GM19351 (cell line): ENCODE results near the gene PPP5C.
"Not testable (repeated sequence)": the region's sequence is repeated elsewhere in the genome, so short reads cannot be mapped to it uniquely, and the experiment has no call there.

ENCODE experiments used
- ATAC-seq: cut with Tn5 transposase; IDR thresholded peaks from one replicate; pipeline ENCODE4 v1.9.1; 2021; ENCODE audit warnings: mild to moderate bottlenecking, moderate library complexity; ENCODE audit not compliant: unreplicated experiment

PPP5C gene, protein sequence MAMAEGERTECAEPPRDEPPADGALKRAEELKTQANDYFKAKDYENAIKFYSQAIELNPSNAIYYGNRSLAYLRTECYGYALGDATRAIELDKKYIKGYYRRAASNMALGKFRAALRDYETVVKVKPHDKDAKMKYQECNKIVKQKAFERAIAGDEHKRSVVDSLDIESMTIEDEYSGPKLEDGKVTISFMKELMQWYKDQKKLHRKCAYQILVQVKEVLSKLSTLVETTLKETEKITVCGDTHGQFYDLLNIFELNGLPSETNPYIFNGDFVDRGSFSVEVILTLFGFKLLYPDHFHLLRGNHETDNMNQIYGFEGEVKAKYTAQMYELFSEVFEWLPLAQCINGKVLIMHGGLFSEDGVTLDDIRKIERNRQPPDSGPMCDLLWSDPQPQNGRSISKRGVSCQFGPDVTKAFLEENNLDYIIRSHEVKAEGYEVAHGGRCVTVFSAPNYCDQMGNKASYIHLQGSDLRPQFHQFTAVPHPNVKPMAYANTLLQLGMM

GRCh38 chr19:46346821-46347571 is at the start of gene PPP5C:
TSS of gene PPP5C (plus strand) at chr19:46347087. CDS start at chr19:46347097, 10 bp downstream.
- ATAC-seq: peak; percentile 50

GRCh38 chr19:46297700-46298478 is 49.0 kb upstream of the PPP5C start:
- ATAC-seq: no peak

GRCh38 chr19:46298479-46299003 is 48.3 kb upstream of the PPP5C start:
- no peak for ATAC-seq

GRCh38 chr19:46299004-46299509 is 47.8 kb upstream of the PPP5C start:
- no peak for ATAC-seq

DNA sequence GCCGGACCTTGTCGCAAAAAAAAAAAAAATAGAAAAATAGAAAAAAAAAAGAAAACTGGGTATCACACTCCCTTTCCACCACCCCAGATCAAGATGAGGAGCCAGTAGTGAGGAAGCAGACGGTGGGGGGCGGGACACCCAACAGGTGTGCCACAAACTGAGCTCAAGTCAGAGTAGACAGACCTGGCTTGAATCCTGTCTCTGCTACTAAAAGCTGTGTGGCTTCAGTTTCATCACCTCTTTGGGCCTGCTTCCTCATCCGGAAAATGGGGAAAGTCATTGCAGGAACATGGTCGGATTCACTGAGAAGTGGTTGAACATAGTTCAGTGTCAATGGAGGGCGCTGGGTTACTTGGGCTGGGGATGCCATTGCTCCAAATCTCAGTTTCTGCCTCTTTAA is 47.2 kb upstream of the PPP5C start:
- ATAC-seq: no peak

DNA sequence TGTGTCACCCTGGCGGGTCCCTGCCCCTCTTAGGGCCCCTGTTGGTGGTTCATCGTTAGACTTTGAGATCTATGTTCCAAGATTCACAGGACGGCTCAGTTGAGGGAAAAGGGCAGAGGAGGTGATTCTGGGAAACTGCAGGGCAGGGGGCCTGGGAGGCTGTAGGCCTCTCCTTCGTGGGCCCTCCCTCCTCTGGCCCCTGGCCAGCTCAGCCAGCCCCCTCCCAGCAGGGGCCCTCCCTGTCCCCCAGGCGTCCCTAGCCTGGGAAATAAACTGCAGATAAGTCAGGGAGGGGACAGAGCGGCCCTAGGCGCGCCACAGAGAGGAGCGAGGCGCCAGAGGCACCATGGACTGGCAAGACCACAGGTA is 43.6 kb upstream of the PPP5C start:
- ATAC-seq: no peak

DNA sequence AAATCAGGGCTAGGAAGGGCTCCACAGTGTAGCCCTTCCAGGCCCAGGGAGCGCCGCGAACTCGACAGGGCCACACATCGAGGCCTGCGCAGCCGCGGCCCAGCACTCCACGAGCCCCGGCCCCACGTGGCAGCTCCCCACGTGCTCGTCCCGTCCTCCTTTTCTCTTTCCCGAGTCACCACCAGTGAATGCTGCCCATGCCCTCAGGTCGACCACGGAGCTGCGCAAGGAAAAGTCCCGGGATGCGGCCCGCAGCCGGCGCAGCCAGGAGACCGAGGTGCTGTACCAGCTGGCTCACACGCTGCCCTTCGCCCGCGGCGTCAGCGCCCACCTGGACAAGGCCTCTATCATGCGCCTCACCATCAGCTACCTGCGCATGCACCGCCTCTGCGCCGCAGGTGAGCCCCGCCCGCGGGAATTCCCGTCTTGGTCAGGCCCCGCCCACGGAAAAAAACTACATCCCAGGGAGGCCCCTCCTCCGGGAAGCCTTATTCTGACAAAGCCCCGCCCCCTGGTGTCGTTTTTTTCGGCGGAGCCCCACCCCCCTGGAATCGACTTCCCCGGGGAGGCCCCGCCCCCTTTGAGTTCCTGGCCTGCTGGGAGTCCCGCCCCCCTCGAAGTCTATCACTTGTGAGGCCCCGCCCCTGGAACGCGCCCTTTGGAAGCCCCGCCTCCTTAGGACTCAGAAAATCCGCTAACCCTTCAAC is 43.0 kb upstream of the PPP5C start:
- no peak for ATAC-seq

GRCh38 chr19:46306501-46306900 is 40.4 kb upstream of the PPP5C start:
- no peak for ATAC-seq

DNA sequence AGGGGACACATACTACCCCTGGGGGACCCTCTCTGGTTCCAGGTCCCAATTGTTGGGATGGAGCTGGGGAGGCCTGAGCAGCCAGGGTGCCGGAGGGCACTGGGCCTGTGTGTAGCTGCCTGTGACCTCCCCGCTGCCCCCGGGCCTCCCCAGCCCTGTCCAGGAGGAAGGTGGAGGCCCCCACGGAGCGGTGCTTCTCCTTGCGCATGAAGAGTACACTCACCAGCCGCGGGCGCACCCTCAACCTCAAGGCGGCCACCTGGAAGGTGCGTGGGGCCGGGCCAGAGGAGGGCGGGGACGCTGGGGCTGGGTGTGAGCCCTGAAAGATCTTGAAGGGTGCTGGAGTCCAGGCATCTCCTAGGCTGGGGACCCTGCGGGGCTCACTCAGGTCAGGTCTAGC is 38.4 kb upstream of the PPP5C start:
- ATAC-seq: no peak

- no peak for ATAC-seq
Observed at GRCh38 chr19:46309056-46309455, 37.8 kb upstream of the PPP5C start.

DNA sequence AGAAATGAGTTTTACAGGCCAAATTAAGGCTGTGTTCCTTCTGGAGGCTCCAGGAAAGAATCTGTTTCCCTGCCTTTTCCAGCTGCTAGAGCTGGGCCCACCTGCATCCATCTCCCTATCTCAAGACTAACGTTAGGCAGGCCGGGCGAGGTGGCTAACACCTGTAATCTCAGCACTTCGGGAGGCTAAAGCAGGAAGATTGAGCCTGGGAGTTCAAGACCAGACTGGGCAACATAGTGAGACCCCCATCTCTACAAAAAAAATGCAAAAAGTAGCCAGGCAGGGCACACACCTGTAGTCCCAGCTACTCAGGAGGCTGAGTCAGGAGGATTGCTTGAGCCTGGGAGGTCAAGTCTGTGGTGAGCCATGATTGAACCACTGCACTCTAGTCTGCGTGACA is 35.4 kb upstream of the PPP5C start:
- ATAC-seq: no peak

DNA sequence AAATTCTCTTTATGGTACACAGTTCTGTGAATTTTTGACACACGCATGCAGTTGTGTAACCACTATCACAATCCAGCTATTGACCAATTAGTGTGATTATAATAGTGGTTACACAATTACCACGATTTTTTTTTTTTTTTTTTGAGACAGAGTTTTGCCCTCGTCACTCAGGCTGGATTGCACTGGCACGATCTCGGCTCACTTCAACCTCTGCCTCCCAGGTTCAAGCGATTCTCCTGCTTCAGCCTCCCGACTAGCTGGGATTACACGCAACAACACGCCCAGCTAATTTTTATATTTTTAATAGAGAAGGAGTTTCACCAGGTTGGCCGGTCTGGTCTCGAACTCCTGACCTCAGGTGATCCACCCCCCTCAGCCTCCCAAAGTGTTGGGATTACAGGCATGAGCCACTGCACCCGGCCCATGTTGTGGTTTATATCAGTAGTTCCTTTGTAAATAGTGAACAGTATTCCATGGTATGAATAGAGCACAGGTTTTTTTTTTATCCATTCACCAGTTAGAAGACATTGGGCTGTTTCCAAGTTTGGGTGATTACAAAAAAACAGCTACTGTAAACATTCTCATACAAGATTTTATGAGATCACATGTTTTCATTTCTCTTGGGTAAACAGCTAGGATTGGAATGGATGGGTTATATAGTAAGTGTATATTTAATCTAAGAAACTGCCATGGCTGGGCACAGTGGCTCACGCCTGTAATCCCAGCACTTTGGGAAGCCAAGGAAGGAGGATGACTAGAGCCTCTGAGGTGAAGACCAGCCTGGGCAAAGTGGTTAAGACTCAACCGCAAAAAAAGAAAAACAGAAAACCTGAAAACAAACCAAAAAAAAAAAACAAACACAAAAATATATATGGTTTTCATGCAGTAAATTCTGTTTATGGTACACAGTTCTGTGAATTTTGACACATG is 33.1 kb upstream of the PPP5C start:
- not testable (repeated sequence) for ATAC-seq

- no peak for ATAC-seq
Observed at GRCh38 chr19:46317339-46317738, 29.5 kb upstream of the PPP5C start.

GRCh38 chr19:46319613-46320012 is 27.3 kb upstream of the PPP5C start:
- no peak for ATAC-seq

- no peak for ATAC-seq
Observed at GRCh38 chr19:46320559-46320958, 26.3 kb upstream of the PPP5C start.

DNA sequence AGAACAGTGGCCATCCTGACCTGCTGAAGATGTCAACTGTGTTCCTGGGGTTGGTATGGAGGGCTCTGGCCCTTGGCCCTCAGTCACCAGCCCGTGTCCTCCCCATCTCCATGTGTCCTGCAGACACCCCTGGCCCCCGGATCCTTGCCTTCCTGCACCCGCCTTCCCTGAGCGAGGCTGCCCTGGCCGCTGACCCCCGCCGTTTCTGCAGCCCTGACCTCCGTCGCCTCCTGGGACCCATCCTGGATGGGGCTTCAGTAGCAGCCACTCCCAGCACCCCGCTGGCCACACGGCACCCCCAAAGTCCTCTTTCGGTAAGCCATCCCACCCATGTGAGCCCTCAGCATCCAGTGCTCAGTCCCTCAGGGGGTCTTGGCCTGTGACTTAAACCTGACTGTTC is 25.2 kb upstream of the PPP5C start:
- no peak for ATAC-seq

DNA sequence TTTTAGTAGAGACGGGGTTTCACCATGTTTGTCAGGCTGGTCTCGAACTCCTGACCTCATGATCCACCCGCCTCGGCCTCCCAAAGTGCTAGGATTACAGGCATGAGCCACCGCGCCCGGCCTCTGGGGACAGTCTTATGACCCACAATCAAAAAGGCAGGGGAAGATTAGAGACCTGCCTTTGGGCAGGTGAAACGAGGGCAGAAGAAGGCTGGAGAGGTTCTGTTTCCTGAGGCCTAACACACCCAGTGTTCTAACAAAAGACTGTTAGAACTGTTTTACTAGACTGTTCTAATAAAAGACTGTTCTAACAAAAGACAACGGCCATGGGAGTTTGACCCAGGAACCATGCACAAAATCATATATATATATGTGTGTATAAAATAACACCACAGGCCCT is 23.7 kb upstream of the PPP5C start:
- not testable (repeated sequence) for ATAC-seq

DNA sequence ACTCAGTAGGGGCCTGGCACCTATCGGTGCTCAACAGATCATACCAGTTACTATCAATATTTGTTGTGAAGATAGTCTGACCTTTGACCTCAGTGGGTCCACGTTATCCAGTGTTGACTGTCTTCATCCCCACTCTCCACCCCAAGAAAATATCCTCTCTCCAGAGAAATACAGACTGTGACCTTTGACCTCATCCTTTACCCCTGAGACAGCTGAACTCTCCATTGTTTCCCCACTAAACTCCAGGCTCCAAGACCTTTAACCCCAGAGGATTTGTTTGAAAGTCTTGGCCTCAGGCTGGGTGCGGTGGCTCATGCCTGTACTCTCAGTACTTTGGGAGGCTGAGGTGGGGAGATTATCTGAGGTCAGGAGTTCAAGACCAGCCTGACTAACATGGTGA is 22.6 kb upstream of the PPP5C start:
- no peak for ATAC-seq

DNA sequence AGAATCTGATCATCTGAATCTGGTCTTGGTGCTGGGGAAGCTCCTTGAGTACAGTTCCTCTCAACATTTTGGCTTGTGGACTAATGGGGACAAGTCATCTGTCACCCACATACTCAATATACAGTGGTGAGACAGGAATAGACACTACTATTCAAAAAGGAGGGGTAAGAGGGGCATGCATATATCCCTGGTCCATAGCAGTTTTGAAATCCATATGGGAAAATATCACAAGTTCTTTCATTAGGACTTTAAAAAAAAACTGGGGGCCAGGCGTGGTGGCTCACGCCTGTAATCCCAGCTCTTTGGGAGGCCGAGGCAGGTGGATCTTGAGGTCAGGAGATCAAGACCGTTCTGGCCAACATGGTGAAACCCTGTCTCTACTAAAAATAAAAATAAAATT is 20.3 kb upstream of the PPP5C start:
- ATAC-seq: no peak
